ENCODE results near the gene YDJC. TPM values are rescaled to one million over a fixed set of nuclear protein-coding genes. Genes with fewer than 3 reads are reported as not detected.
"Not testable (repeated sequence)": the region's sequence is repeated elsewhere in the genome, so short reads cannot be mapped to it uniquely, and the experiment has no call there.

Gene YDJC
- total RNA-seq, 1 experiment from 2014 or later: 79.4 TPM

- H2AFZ ChIP-seq (ENCODE audit: low read length): peak overlapping the region; percentile 96
- CTCF ChIA-PET: interaction anchor here (2.1 kb wide), 1 partner anchor 12 kb away, joined by 15 read pairs; the partner anchor contains the start of gene YDJC
- peak overlapping the region; percentile 67 for H3K27ac ChIP-seq (ENCODE audit: low read length)
- H3K4me2 ChIP-seq (ENCODE audit: low read length): peak overlapping the region; percentile 100
- peak overlapping the region; percentile 88 for H3K4me3 ChIP-seq (ENCODE audit: low read length)
- ATAC-seq: peak; percentile 43
- H3K36me3 ChIP-seq (ENCODE audit: low read depth, low read length): no peaks in the 10 kb centered on the region
- intact Hi-C loops (cut with micrococcal nuclease): no loop called here
- TF ChIP-seq EZH2 (IDR thresholded peaks at IDR 0.05; ENCODE audit: low read length, unreplicated experiment): no peak
- no peak for TF ChIP-seq EZH2phosphoT487 (IDR thresholded peaks at IDR 0.05; ENCODE audit: borderline replicate concordance, low read length)
- TF ChIP-seq CTCF (conservative IDR thresholded peaks at IDR 0.05; ENCODE audit: low read depth, low read length): peak; percentile 54
- peaks cover 19% of the 10 kb centered on the region for H3K79me2 ChIP-seq (ENCODE audit: low read length)
- H3K9ac ChIP-seq (ENCODE audit: low read length): peak overlapping the region; percentile 97
- no peaks in the 10 kb centered on the region for H3K9me2 ChIP-seq (replicated peaks; ENCODE audit: low read length)
- no peaks in the 10 kb centered on the region for H3F3A ChIP-seq (ENCODE audit: low read length, unreplicated experiment)
- H3K4me1 ChIP-seq (ENCODE audit: insufficient read depth, low read length): peaks cover 15% of the 10 kb centered on the region
- H3K27me3 ChIP-seq (ENCODE audit: low read length): no peaks in the 10 kb centered on the region
- H4K20me1 ChIP-seq (ENCODE audit: low read length): peaks cover 6% of the 10 kb centered on the region; the same call in 1 of the 2 replicates
- no peaks in the 10 kb centered on the region for H3K9me3 ChIP-seq (ENCODE audit: low read length)
- POLR2A ChIA-PET (ENCODE audit: unreplicated experiment): interaction anchor here (0.5 to 1.0 kb wide), 4 partner anchors 12 to 44 kb away, joined by 3 to 7 read pairs (median 4); partner anchors contain the start of gene YDJC
- BruUV-seq (replicated peaks): TSS peak; percentile 97
- peak; percentile 44 for DNase-seq
Measured at GRCh38 chr22:21641417-21641788, 11.6 kb upstream of the YDJC start.

- H3K4me3 ChIP-seq (ENCODE audit: low read length): no peak overlapping the region; the same call in 1 of the 2 replicates
- peaks cover 6% of the 10 kb centered on the region; the same call in 1 of the 2 replicates for H4K20me1 ChIP-seq (ENCODE audit: low read length)
- TF ChIP-seq EZH2 (IDR thresholded peaks at IDR 0.05; ENCODE audit: low read length, unreplicated experiment) (no peak), CTCF (conservative IDR thresholded peaks at IDR 0.05; ENCODE audit: low read depth, low read length) (no peak), EZH2phosphoT487 (IDR thresholded peaks at IDR 0.05; ENCODE audit: borderline replicate concordance, low read length) (no peak)
- DNase-seq (no peak), ATAC-seq (no peak)
- no peak overlapping the region for H3K9ac ChIP-seq (ENCODE audit: low read length)
- H3K9me2 ChIP-seq (replicated peaks; ENCODE audit: low read length): no peaks in the 10 kb centered on the region
- peaks cover 19% of the 10 kb centered on the region for H3K79me2 ChIP-seq (ENCODE audit: low read length)
- H3K4me2 ChIP-seq (ENCODE audit: low read length): peak overlapping the region; percentile 100
- H3K27me3 ChIP-seq (ENCODE audit: low read length): no peaks in the 10 kb centered on the region
- no TSS peak for BruUV-seq (replicated peaks)
- H3K9me3 ChIP-seq (ENCODE audit: low read length): no peaks in the 10 kb centered on the region
- no peak overlapping the region for H3K27ac ChIP-seq (ENCODE audit: low read length)
- POLR2A ChIA-PET (ENCODE audit: unreplicated experiment): interaction anchor here (0.5 kb wide), 1 partner anchor 12 kb away, joined by 3 read pairs; no protein-coding TSS in a partner anchor
- H3K36me3 ChIP-seq (ENCODE audit: low read depth, low read length): no peaks in the 10 kb centered on the region
- peaks cover 15% of the 10 kb centered on the region for H3K4me1 ChIP-seq (ENCODE audit: insufficient read depth, low read length)
- no peaks in the 10 kb centered on the region for H3F3A ChIP-seq (ENCODE audit: low read length, unreplicated experiment)
- no peak overlapping the region for H2AFZ ChIP-seq (ENCODE audit: low read length)
- CTCF ChIA-PET: interaction anchor here (2.1 kb wide), 1 partner anchor 11 kb away, joined by 15 read pairs; the partner anchor contains the start of gene YDJC
- intact Hi-C loops (cut with micrococcal nuclease): no loop called here
Measured at GRCh38 chr22:21640810-21641209, 11.0 kb upstream of the YDJC start.

GRCh38 chr22:21639359-21639758 is 9.5 kb upstream of the YDJC start:
- intact Hi-C loops (cut with micrococcal nuclease): no loop called here
- H3F3A ChIP-seq (ENCODE audit: low read length, unreplicated experiment): no peaks in the 10 kb centered on the region
- H4K20me1 ChIP-seq (ENCODE audit: low read length): peaks cover 6% of the 10 kb centered on the region; the same call in 1 of the 2 replicates
- no peak overlapping the region for H3K4me3 ChIP-seq (ENCODE audit: low read length)
- peaks cover 15% of the 10 kb centered on the region for H3K4me1 ChIP-seq (ENCODE audit: insufficient read depth, low read length)
- no peak overlapping the region for H3K27ac ChIP-seq (ENCODE audit: low read length)
- no peaks in the 10 kb centered on the region for H3K9me3 ChIP-seq (ENCODE audit: low read length)
- H2AFZ ChIP-seq (ENCODE audit: low read length): no peak overlapping the region
- H3K9me2 ChIP-seq (replicated peaks; ENCODE audit: low read length): no peaks in the 10 kb centered on the region
- ChIA-PET CTCF (no interaction called here), POLR2A (ENCODE audit: unreplicated experiment) (no interaction called here)
- ATAC-seq: no peak
- no peak overlapping the region for H3K4me2 ChIP-seq (ENCODE audit: low read length)
- no peak overlapping the region for H3K9ac ChIP-seq (ENCODE audit: low read length)
- peaks cover 19% of the 10 kb centered on the region for H3K79me2 ChIP-seq (ENCODE audit: low read length)
- no peaks in the 10 kb centered on the region for H3K27me3 ChIP-seq (ENCODE audit: low read length)
- H3K36me3 ChIP-seq (ENCODE audit: low read depth, low read length): no peaks in the 10 kb centered on the region
- TF ChIP-seq EZH2phosphoT487 (IDR thresholded peaks at IDR 0.05; ENCODE audit: borderline replicate concordance, low read length): no peak
- TF ChIP-seq EZH2 (IDR thresholded peaks at IDR 0.05; ENCODE audit: low read length, unreplicated experiment): no peak
- no TSS peak for BruUV-seq (replicated peaks)
- no peak for DNase-seq

- H3K9me3 ChIP-seq (ENCODE audit: low read length); H3F3A ChIP-seq (ENCODE audit: low read length, unreplicated experiment); H3K27ac ChIP-seq (ENCODE audit: low read length); DNase-seq; H3K36me3 ChIP-seq (ENCODE audit: low read depth, low read length); H3K27me3 ChIP-seq (ENCODE audit: low read length); H3K4me2 ChIP-seq (ENCODE audit: low read length); H3K9me2 ChIP-seq (replicated peaks; ENCODE audit: low read length); CTCF ChIA-PET; H4K20me1 ChIP-seq (ENCODE audit: low read length); H3K9ac ChIP-seq (ENCODE audit: low read length); BruUV-seq (replicated peaks); POLR2A ChIA-PET (ENCODE audit: unreplicated experiment); ATAC-seq; intact Hi-C loops (cut with micrococcal nuclease); H2AFZ ChIP-seq (ENCODE audit: low read length); H3K4me3 ChIP-seq (ENCODE audit: low read length); H3K79me2 ChIP-seq (ENCODE audit: low read length): not testable (repeated sequence)
- peaks cover 10% of the 10 kb centered on the region for H3K4me1 ChIP-seq (ENCODE audit: insufficient read depth, low read length)
Measured at GRCh38 chr22:21637450-21637849, 7.6 kb upstream of the YDJC start.
